ENCODE data around the gene RAB29.
A peak's percentile ranks its signal among the peaks of the same experiment; 100 is the strongest.

The RAB29 gene

DNA sequence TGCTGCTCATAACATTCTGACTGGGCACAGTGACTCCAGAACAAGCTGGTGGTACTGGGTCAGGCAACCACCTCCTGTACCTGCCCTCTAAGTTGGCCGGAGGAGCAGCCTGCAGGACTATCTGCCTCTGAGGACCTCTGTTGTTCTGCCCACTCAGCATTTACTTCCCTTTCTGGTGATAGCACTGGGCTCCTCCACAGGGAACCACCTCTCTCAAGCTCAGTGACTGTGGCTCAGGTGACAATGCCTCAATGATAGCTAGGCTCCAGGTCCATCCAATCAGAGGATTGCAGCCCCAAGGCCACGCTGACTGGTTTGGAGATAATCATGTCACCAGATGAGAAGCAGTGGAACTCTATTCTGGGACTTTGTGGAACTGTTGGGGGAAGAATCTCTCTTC, 21.9 kb upstream of the RAB29 start:
- TF ChIP-seq, protein P1, sequence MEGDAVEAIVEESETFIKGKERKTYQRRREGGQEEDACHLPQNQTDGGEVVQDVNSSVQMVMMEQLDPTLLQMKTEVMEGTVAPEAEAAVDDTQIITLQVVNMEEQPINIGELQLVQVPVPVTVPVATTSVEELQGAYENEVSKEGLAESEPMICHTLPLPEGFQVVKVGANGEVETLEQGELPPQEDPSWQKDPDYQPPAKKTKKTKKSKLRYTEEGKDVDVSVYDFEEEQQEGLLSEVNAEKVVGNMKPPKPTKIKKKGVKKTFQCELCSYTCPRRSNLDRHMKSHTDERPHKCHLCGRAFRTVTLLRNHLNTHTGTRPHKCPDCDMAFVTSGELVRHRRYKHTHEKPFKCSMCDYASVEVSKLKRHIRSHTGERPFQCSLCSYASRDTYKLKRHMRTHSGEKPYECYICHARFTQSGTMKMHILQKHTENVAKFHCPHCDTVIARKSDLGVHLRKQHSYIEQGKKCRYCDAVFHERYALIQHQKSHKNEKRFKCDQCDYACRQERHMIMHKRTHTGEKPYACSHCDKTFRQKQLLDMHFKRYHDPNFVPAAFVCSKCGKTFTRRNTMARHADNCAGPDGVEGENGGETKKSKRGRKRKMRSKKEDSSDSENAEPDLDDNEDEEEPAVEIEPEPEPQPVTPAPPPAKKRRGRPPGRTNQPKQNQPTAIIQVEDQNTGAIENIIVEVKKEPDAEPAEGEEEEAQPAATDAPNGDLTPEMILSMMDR (IDR thresholded peaks at IDR 0.05; ENCODE audit: extremely low read depth, missing control alignments), result no peak
- DNase-seq (ENCODE audit: low spot score), result no peak

DNA sequence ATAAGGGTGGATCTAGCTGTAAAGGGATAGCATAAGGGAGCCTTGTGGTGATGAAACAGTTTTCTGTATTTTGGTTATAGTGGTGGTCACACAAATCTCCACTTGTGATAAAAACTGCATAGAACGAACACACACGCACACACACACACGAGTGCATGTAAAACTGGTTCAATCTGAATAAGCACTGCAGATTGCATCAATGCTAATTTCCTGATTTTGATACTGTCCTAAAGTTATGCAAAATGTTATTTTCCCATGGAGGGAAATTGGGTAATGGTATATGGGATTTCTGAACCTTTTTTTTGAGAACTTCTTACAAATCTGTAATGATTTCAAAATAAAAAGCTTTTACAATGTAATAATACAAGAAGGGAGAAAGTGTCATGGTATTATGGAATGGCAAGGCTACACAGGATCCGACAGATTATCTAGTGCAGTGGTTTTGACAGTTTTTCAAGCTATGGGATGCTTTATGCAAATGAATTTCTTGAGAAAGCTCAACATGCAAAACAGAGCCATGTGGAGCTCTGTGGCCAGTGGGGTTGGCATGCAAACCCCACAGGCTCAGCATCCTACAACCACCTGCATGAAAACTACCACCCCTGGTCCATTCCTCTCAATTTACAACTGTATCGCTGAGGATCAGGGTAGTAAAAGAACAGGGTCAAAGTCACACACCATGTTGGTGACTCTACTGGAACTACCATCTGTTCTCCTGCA, 18.9 kb upstream of the RAB29 start:
- TF ChIP-seq, protein P1 (IDR thresholded peaks at IDR 0.05; ENCODE audit: extremely low read depth, missing control alignments), result no peak
- no peak for DNase-seq (ENCODE audit: low spot score)

DNA sequence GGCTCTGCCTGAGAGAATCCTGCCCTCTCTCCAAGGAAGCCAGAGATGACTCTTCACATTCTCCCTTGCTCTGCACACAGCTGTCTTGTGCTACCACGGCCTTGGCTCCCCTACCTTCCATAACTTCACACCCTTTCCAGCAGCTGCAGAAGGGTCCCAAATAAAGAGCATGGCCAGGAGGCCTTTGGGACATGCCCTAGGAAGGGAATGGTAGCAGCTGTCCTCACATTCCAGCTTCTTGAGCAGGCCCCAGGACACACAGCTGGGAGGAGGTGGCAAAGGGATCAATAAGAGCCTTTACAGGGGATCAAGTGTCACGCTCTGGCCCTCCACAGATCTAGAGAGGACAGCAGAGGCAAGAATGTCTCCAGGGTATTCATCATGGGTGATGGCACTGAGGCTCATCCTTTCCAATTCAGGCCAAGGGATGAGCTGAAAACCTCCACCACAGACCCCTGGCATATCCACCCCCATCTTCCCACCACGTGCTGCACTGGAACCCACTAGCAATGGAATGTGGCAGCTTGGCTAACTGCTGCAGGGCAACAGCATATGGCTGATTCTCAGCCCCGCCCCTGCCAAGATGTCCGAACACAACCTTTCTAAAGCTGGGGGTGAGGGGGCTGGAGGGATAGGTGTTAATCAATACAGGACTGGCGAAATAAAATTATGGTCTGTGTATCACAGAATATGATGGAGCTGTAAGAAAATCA, 17.8 kb upstream of the RAB29 start:
- TF ChIP-seq, protein P1 (IDR thresholded peaks at IDR 0.05; ENCODE audit: extremely low read depth, missing control alignments), result no peak
- no peak for DNase-seq (ENCODE audit: low spot score)

DNA sequence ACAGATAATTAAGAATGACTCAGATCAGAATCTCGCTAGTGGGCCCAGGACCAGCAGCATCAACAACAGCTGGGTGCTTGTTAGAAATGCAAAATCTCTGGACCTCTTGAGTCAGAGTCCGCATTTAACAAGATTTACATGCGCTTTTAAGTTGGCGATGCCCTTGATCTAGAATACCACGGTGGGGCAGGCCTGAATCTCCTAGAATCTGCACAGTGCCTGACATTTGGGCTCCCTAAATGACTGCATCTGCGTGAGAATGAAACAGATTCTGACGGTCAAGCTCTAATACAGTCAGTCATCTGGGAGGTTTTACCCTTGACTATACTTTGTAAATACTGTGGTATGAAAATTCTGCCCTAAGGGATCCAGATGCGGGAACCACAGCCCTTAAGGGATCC, 17.2 kb upstream of the RAB29 start:
- DNase-seq (ENCODE audit: low spot score), result no peak
- TF ChIP-seq, protein P1 (IDR thresholded peaks at IDR 0.05; ENCODE audit: extremely low read depth, missing control alignments), result no peak

DNA sequence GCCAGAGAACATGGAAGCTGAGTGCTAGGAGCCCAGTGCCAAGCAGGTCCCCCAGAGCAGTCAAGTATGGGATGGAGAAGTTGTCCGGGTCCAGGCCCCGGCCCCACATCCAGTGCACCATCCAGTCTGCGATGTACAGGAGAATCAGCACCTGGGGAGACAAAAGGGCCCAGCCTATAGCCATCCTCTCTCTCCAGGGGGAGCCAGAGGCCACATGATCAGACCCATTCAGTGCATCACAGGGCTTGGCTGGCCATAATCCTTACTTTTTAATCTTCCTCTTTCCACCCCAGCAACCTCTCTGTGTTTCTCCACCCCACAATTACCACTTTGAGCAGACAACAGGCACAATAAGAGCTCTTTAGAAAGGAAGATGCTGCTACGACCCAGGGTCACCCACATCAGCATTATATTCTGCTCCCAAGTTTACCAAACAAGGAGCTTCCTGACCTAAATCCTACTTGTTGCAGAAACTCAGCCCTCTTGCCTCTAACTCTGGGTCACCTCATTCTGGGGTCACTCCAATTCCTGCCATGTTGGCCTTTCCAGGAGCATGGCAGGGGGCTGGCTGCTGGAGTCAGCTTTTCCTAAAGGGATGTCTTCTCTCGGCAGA, 16.4 kb upstream of the RAB29 start:
- TF ChIP-seq, protein P1 (IDR thresholded peaks at IDR 0.05; ENCODE audit: extremely low read depth, missing control alignments), result peak; percentile 87
- peak; percentile 77 for DNase-seq (ENCODE audit: low spot score)

DNA sequence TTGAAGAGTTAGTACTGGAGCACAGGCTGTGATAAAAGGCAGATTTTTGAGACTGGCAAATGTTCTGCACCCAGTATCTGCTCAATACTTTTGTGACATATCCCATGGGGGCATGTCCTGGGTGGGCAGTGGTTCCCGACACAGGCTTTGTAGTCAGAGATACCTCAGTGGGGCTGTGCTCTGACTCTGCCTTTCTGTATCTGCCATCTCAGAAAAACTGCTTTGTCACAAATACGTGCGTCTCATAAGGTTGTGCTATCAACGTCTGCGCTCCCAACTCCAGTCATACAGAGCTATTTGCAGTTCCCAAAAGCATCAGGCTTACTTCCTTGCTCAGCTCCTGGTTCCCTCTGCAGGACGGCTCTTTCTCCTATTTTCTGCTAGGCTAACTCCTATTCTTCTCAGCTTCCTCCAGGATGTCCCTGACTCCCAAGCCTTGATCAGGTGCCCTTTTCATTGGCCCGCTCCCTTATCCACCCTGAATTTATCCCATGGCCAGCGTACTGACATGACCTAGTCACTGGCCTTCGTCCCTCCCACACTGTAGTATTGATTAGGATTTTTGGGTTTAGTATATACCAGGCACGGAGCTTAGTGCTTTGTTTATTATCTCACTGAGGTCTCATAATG, 12.1 kb upstream of the RAB29 start:
- TF ChIP-seq, protein P1 (IDR thresholded peaks at IDR 0.05; ENCODE audit: extremely low read depth, missing control alignments), result no peak
- DNase-seq (ENCODE audit: low spot score), result no peak

DNA sequence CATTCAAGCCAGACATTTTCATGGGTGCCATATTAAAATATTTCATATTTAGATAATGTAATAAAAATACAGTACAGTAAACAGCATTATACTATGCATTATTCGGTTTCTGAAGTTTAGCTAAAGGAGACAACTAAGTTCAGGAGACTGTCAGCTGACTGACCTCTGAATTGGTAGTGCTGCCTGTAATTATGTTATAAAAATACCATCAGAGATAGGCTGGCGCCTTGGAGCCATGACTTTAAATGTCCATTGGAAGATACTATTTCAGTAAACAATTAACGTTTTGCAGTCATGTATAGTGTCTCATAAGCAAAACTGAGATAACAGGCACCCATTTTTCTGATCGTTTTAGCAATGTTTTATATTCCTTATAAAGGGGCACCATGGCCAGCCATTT, 11.3 kb upstream of the RAB29 start:
- TF ChIP-seq, protein P1 (IDR thresholded peaks at IDR 0.05; ENCODE audit: extremely low read depth, missing control alignments), result no peak
- DNase-seq (ENCODE audit: low spot score), result no peak

All from GM20000 (cell line).